ENCODE measurements around the gene XRCC3.

Gene XRCC3

DNA sequence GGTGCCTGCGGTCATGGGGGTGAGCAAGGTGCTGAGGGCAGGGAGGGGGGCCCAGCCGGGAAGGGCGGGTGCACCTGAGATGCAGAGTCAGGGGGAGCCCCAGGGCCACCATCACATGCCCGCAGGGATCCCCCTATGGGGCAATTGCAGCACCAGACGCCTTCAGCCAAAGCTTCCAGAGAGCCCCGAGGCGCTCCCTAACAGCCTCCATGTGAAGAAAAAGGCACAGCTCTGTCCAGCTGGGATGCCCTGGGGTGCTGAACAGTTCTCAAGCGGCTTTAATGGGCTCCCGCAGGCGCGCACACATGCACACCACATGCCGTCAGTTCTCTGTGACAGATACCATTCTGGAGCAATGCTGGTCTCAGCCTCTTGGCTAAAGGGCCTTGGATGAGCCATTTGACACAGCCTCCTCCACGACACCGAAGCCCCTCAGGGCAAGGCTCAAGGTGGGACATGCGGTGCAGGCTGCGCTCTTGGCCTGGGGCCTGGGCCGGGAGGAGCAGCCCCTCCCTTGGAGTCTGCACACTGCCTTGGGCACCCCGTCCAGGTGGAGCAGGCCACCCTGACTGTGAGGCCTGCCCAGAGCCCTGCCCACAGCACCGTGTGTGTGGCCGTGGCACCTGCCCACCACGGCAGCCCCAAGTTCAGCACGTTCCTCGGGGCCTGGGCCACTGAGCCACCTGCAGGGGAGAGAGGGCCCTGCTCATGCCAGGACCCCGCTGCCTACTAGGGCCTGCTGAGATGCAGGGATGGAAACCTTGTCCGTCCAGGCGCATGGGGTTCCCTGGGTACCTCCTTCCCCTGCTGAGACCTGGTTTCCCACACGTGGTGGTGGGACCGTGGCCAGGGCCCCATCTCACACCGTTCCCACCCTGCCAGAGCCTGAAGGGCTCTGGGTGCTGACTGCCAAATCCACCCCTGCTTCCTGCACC is 7.7 kb downstream of the XRCC3 start:
- DNase-seq = no peak

- DNase-seq = no peak
Observed at GRCh38 chr14:103706551-103707328, 8.5 kb downstream of the XRCC3 start.

- DNase-seq = no peak
Observed at GRCh38 chr14:103705504-103706284, 9.6 kb downstream of the XRCC3 start.

- no peak for DNase-seq
Observed at GRCh38 chr14:103705118-103705503, 10.1 kb downstream of the XRCC3 start.

GRCh38 chr14:103704708-103705107 is 10.5 kb downstream of the XRCC3 start:
- no peak for DNase-seq

GRCh38 chr14:103703433-103704385 is 11.5 kb downstream of the XRCC3 start:
- DNase-seq = no peak

DNA sequence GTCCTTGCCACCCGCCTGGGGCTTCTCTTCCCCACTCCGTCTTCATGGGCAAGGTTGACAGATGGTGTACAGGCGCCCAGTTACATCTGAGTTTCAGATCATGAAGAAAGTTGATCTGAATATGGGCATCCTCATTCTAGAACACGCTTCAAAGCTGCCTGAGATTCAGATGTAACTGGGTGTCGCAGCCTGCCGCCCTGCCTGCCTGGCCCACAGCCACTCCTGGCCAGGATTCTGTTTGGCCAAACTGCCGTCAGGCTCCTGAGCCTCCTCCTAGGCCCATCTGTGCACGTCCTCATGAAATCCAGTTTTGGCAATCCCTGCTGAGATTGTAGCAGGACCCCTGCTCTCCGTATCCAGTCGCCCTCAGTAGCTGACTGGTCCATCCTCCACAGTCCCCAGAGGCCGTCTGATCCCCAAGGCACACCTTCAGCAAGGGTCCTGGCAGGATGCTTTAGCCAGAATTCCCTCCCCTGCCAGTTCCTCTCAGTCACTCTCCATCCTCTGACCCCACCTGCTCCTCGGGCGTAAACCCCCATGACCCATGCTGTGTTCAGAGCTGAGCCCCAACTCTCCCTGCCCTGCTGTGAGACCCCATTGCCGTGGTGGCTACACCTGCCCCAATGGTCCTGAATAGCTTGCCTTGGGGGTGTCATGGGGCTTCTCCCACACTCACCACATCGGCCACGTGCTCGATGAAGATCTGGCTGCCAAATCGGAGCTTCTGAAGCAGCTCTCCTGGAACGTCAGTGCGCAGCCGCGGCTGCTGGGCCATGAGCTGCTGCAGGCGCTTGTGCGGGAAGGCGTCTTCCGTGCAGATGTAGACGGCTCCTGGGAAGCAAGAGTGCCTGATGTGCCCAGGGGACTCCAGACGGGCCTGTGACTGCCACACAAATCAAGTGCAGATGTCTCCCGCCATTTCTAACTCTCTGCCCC is 12.5 kb downstream of the XRCC3 start:
- DNase-seq = no peak

DNA sequence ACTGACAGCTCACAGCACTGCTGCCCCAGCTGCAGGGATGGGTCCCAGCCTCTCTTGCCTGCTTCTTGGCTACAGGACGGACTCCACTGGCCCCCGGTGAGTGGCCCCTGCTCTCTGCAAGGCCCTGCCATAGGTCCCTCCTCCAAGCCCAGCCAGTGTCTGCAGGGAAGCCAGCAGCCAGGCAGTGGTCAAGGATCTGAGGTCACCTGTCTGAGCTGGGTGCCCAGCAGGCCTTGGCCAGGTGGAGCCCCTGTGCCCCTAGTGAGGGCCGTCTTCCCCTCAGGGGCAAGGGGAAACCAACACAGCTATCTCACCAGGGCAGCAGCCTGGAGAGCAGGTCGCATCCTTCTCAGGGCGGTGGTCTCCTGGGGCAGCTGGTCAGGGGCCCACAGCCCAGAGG is 13.2 kb downstream of the XRCC3 start:
- DNase-seq = no peak

- DNase-seq = no peak
Observed at GRCh38 chr14:103700753-103701490, 14.3 kb downstream of the XRCC3 start.

DNA sequence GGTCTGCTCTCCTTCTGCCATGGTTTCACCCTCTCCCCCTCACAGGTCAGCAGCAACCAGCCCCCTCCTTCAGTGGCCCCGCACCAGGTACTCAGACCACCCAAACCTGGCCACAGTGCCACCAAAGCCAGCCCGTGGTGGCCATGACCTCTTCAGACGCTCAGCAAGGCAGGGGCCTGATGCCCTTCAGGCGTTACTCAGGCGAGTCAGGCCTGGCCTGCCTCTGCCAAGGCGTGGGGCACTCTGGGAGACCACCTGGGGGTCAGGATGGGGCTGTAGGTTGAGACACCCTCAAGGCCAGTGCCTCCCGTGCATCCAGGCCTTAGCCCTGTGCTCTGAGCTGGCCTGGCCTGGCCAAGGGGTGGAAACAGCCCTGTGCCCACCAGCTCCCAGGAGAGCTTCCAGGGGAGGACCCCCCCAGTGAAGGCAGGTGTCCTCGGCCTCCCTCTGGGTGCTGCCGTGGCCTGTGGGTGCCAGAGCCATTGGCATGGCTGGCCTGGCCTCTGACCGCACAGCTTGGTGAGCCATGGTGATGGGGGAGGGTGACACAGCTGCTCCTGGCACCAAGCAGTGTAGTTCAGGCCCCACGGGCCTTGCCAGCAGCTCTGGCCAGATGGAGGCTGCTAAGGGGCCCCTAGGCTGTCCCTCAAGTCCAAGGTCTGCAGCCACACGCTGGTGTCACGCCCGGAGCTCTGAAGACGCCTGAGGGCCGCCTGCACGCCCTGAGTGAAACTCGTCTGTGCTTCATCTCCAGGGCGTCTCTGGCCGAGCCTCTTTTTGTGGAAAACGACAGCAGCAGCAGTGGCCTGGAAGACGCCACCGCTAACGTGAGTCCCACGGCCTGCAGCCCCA is 15.1 kb downstream of the XRCC3 start:
- peak in 47 of 56 donors; percentile 20 to 83 (median 59) for DNase-seq

DNA sequence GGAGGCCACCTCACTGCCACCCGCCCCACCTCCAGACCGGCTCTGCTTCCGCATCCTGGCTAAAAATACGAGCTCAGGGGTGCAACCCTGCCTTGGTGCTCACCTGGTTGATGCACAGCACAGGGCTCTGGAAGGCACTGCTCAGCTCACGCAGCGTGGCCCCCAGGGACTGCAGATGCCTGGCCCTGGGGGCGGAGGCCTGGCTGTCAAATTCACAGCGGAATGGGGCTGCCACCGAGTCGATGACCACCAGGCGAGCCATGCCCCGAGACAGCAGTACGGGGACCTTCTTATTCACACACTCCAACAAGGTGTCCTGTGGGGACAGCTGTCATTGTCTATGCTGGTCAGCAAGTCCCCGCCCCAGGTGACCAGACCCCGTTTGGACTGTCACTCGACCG is 16.0 kb downstream of the XRCC3 start:
- no peak for DNase-seq

DNA sequence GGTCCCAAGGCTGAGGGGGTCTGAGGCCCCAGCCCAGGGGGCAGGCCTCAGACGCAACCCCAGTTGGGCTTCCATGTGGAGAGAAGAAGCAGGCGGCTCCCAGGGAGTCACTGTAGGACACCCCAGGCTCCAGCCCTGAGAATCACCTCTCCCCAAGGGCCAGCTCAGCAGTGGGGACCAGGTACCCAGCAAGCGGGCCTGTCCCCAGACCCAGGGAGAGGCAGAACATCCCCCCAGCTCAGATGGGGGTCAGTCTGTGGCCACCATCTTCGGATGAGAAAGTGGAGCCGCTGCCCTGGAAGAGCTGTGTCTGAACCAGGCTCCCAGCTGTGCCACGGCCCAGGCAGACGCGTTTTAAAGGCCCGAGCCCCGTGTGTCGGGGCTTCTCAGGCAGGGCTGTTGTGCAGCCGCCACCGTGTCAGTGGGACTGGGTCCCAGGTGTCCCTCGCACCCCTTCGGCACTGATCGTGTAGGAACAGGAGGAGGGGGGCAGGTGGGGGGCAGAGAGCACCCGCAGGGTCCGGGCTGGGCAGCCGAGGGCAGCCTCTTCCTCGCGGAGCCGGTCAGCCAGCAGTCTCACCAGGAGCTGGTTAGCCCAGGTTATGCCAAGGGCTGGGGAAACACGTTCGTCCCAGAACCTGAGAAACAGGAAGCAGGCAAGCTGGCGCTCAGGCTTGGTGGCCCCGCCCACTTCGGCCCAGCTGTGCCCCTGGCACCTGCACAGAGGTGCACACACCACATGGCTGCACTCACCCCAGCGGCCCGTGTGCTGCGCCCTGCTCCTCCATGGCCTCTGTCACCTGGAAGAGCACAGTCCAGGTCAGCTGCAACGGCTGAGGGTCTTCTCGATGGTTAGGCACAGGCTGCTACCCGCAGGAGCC is 16.6 kb downstream of the XRCC3 start:
- no peak for DNase-seq

- DNase-seq = no peak
Observed at GRCh38 chr14:103697603-103698379, 17.5 kb downstream of the XRCC3 start.

DNA sequence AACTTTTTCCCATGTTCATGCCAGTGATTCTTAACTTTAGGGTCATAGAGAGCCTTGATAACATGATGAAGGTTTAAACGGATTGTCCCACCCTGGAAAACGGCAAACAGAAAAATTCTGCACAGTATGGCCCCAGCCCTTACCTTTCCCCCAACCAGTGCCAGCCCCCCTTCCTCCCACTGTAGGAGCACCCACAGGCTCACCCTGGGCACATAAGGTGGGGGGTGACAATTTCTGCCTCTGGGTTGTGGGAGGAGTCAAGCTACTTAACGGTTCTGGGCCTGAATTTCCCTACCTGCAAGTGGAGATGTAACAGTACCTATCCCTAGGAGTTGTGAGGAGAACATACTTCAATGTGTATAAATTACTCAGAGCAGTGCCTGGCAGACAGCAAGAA is 18.0 kb downstream of the XRCC3 start:
- no peak for DNase-seq

- no peak for DNase-seq
Observed at GRCh38 chr14:103696466-103697071, 18.7 kb downstream of the XRCC3 start.

Data from nucleus accumbens (tissue), 56 donors.